ENCODE data around the gene CCDC83.
"Not testable (repeated sequence)": the region's sequence is repeated elsewhere in the genome, so short reads cannot be mapped to it uniquely, and the experiment has no call there.

Gene CCDC83

GRCh38 chr11:85946221-85946620 is 91.0 kb downstream of the CCDC83 start:
- DNase-seq = no peak

- peak in 1 of 2 donors; percentile 65 for DNase-seq
Measured at GRCh38 chr11:85947431-85948272, 92.5 kb downstream of the CCDC83 start.

GRCh38 chr11:85948884-85949283 is 93.7 kb downstream of the CCDC83 start:
- DNase-seq = no peak

- DNase-seq = no peak
Measured at GRCh38 chr11:85949798-85950197, 94.6 kb downstream of the CCDC83 start.

- no peak for DNase-seq
Measured at GRCh38 chr11:85950317-85951048, 95.3 kb downstream of the CCDC83 start.

- no peak for DNase-seq
Measured at GRCh38 chr11:85951049-85951405, 95.8 kb downstream of the CCDC83 start.

- DNase-seq = no peak
Measured at GRCh38 chr11:85951428-85952107, 96.4 kb downstream of the CCDC83 start.

GRCh38 chr11:85952108-85952485 is 96.9 kb downstream of the CCDC83 start:
- DNase-seq = not testable (repeated sequence)

- DNase-seq = no peak
Measured at GRCh38 chr11:85953491-85954143, 98.4 kb downstream of the CCDC83 start.

GRCh38 chr11:85955531-85955930 is 100.3 kb downstream of the CCDC83 start:
- DNase-seq = no peak

- DNase-seq = no peak
Measured at GRCh38 chr11:85960678-85961077, 105.5 kb downstream of the CCDC83 start.

GRCh38 chr11:85961130-85961529 is 105.9 kb downstream of the CCDC83 start:
- DNase-seq = no peak

GRCh38 chr11:85961930-85962363 is 106.8 kb downstream of the CCDC83 start:
- DNase-seq = no peak

- DNase-seq = no peak
Measured at GRCh38 chr11:85965202-85965601, 110.0 kb downstream of the CCDC83 start.

GRCh38 chr11:85967457-85967856 is 112.3 kb downstream of the CCDC83 start:
- DNase-seq = no peak

Measured in bone marrow (tissue), 2 donors.